IPS-20b (cell line): ENCODE data around the gene MFAP5.

Experiments
- H3K27ac ChIP-seq: one replicate; pipeline ENCODE4 v1.5.1; 2013; ENCODE audit warnings: low read length
- H3K27me3 ChIP-seq: 2 replicates; pipeline ENCODE4 v1.6.1; 2013; ENCODE audit warnings: mild to moderate bottlenecking, low read length, inconsistent platforms; ENCODE audit not compliant: insufficient read depth
- H3K36me3 ChIP-seq: 2 replicates; pipeline ENCODE4 v1.6.1; 2013; ENCODE audit warnings: low read depth, mild to moderate bottlenecking, inconsistent platforms, low read length, moderate library complexity; ENCODE audit not compliant: insufficient read depth
- H3K4me1 ChIP-seq: 2 replicates; pipeline ENCODE4 v1.6.1; 2013; ENCODE audit warnings: mild to moderate bottlenecking, control low read depth, inconsistent platforms, low read length, moderate library complexity; ENCODE audit not compliant: insufficient read depth
- H3K4me3 ChIP-seq: 2 replicates; pipeline ENCODE4 v1.5.1; 2013; ENCODE audit warnings: mild to moderate bottlenecking, low read length, inconsistent platforms
- H3K9ac ChIP-seq: 2 replicates; pipeline ENCODE4 v1.6.1; 2013; ENCODE audit warnings: low read depth, mild to moderate bottlenecking, inconsistent platforms, low read length, moderate library complexity
- H3K9me3 ChIP-seq: 2 replicates; pipeline ENCODE4 v1.6.1; 2013; ENCODE audit warnings: mild to moderate bottlenecking, low read depth, low read length, inconsistent platforms; ENCODE audit not compliant: insufficient read depth

MFAP5 gene

DNA sequence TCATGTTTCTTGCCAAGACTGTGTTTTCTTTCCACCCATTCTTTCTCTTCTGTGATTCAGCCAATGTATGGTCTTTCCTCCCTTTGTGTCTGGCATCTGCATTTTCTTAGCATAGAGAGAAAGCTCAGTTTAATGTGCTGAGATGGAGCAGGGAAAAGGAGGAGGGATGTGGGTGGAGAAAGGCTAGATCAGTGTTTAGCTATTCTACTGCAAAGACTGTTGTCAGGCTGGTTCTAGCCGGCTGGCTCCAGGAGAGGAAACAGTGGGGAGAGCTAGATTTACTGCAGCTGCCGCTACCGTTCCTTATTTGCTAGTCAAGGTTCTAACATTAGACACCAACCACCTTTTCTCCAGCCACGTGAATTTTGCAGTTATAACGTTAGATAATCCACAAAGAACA lies 29.9 kb upstream of the MFAP5 start:
- Histone ChIP-seq H3K9me3 (no peaks in the 10 kb centered on the region), H3K27ac (peak overlapping the region; percentile 93), H3K9ac (peak overlapping the region; percentile 80), H3K4me1 (peaks cover 48% of the 10 kb centered on the region), H3K27me3 (no peaks in the 10 kb centered on the region), H3K4me3 (peak overlapping the region; percentile 26), H3K36me3 (no peaks in the 10 kb centered on the region)

DNA sequence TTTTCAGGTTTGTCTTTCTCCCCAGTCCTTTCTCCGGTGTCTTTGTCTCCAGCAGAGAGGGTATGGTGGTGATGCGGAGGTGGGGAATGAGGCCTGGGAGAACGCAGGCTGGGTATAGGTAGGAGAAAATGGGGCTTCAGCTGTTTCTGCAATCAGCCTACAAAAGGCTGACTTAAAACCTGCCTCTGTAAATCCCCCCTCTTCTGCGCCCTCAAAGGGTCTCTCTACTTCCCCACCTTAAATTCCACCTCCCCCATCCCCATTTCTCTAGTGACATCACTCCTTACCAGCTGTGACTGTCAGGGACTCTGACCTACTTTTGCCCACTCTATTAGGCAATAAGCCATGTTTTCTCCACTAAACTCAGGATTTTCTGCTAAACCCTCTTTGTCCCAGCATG lies 27.1 kb upstream of the MFAP5 start:
- H3K9ac ChIP-seq, result peak overlapping the region; percentile 72; the same call in 1 of the 2 replicates

DNA sequence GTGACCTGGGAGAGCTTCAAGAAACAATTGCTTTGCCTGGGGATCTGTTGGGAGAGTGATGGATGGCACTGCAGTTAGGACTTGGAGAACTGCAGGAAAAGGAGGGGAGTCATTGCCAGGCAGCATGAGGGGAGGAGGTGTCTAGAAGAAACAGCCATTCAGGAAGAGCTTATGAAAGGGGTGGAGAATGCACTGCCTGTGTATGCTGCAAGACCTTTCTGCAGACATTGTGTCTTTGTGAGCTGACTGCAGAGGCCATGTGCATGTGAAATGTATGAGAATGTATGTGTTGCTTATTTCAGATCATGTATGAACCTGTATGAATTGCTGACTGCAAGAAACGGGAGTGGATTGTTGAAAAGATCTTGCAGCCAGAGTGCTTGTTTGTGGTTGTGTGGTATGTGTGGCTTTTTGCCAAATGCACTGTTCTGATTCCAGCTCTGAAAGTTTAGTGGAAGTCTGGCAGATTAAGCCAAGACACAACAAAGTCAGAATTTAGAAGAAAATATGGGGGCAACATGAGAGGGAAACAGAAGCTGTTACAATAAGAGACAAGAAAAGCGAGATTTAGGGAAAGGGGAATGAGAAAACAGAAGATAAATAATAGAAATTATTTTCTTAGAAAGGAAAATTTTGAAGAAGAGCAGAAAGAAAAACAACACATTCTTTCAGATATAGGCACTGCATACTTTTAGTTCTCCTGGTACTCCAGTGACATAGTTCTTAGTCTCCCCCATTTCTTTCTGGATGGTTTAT lies 25.4 kb upstream of the MFAP5 start:
- Histone ChIP-seq H3K9me3 (no peaks in the 10 kb centered on the region), H3K9ac (peak overlapping the region; percentile 9; the same call in 1 of the 2 replicates), H3K27ac (no peak overlapping the region), H3K27me3 (no peaks in the 10 kb centered on the region), H3K4me1 (peaks cover 42% of the 10 kb centered on the region), H3K4me3 (no peak overlapping the region), H3K36me3 (no peaks in the 10 kb centered on the region)

More for the DNA sequence above, 27.1 kb upstream of the MFAP5 start:
- peaks cover 43% of the 10 kb centered on the region for H3K4me1 ChIP-seq
- H3K9me3 ChIP-seq, result no peaks in the 10 kb centered on the region
- H3K27ac ChIP-seq, result peak overlapping the region; percentile 32
- no peak overlapping the region for H3K4me3 ChIP-seq
- no peaks in the 10 kb centered on the region for H3K27me3 ChIP-seq
- no peaks in the 10 kb centered on the region for H3K36me3 ChIP-seq

DNA sequence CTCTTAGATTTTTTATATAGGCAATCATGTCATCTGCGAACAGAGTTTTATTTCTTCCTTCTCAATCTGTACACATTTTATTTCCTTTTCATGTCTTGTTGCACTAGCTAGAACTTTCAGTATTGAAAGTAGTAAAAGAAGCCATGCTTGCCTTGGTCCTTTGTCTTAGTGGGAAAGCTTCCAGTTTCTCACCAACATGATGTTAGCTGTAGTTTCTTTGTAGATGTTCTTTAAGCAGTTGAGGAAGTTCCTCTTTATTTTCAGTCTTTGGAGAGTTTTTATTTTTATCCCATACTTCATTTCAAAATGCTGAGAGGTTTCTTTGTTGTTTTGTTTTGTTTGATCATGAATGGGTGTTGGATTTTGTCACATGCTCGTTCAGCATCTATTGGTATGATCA lies 22.4 kb upstream of the MFAP5 start:
- H3K9me3 ChIP-seq, result no peaks in the 10 kb centered on the region
- no peak overlapping the region for H3K27ac ChIP-seq
- H3K36me3 ChIP-seq, result no peaks in the 10 kb centered on the region
- H3K4me3 ChIP-seq, result no peak overlapping the region
- H3K27me3 ChIP-seq, result no peaks in the 10 kb centered on the region
- H3K4me1 ChIP-seq, result peaks cover 39% of the 10 kb centered on the region
- H3K9ac ChIP-seq, result no peak overlapping the region

- Histone ChIP-seq H3K4me1 (peaks cover 15% of the 10 kb centered on the region; the same call in 1 of the 2 replicates), H3K27me3 (no peaks in the 10 kb centered on the region), H3K36me3 (no peaks in the 10 kb centered on the region), H3K27ac (no peak overlapping the region), H3K9ac (peak overlapping the region; percentile 24; the same call in 1 of the 2 replicates), H3K4me3 (peak overlapping the region; percentile 11; the same call in 1 of the 2 replicates), H3K9me3 (no peaks in the 10 kb centered on the region)
These were observed 18.7 kb upstream of the MFAP5 start for GRCh38 chr12:8681129-8681884.

DNA sequence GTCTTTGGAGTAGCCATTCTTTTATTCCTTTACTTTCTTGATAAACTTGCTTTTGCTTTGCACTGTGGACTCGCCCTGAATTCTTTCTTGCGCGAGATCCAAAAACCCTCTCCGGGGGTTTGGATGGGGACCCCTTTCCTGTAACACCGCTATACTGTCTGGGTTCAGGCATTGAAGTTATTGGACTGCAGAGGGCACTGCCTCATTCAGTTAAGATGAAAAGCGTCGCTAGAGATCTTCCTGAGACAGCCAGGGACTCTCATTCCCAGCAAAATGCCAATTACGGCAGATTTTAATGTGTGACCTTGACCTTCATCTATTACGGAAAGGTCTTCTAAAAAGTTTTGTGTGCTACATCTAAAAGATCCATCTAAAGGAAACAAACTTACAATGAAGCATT lies 17.9 kb upstream of the MFAP5 start:
- Histone ChIP-seq H3K27me3 (no peaks in the 10 kb centered on the region), H3K27ac (no peak overlapping the region), H3K36me3 (no peaks in the 10 kb centered on the region), H3K9me3 (no peaks in the 10 kb centered on the region), H3K9ac (no peak overlapping the region), H3K4me3 (no peak overlapping the region), H3K4me1 (peaks cover 15% of the 10 kb centered on the region; the same call in 1 of the 2 replicates)

DNA sequence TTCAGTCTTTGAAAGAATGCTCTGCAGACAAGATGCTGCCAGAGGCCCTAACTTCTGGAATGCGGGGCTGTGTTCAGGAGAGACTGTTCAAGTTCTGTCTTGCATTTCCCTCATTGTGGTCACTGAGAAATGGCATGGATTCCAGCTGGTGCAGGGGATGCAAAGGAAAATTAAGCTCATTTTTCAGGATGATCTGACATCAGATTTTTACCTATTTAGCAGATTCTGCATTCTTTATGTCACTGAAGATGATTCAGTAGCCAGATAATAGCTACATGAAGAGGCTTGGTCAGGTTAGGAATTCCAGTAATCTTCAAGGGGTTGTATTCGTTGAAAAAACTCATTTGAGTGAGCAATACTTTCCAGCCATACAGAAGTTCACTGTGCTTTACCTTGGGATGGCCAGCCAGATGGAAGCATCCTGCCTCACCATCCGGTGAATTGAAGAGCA lies 16.1 kb upstream of the MFAP5 start:
- Histone ChIP-seq H3K9me3 (no peaks in the 10 kb centered on the region), H3K36me3 (no peaks in the 10 kb centered on the region), H3K27me3 (no peaks in the 10 kb centered on the region), H3K4me1 (peaks cover 15% of the 10 kb centered on the region; the same call in 1 of the 2 replicates), H3K9ac (no peak overlapping the region), H3K27ac (no peak overlapping the region), H3K4me3 (no peak overlapping the region)

DNA sequence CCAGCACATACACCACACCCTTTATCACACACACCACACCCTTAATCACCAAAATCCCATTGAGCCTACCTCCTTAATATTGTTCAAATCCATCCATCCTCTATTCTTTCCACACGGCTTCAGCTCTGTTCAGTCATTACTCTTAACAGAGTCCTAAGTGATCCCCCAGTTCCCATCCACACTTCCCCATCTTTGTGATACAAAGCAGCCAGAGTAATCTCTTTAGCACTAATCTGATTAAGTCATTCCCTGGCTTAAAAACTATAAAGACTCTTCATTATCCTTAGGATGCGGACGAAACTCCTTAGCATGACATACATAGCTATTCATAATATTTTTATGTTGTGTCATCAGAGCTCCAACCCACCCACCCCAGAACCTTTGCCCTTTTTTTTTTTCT lies 14.7 kb upstream of the MFAP5 start:
- Histone ChIP-seq H3K9me3 (no peaks in the 10 kb centered on the region), H3K9ac (no peak overlapping the region), H3K27me3 (no peaks in the 10 kb centered on the region), H3K4me1 (peaks cover 15% of the 10 kb centered on the region; the same call in 1 of the 2 replicates), H3K27ac (no peak overlapping the region), H3K4me3 (no peak overlapping the region), H3K36me3 (no peaks in the 10 kb centered on the region)

- Histone ChIP-seq H3K27ac (no peak overlapping the region), H3K9ac (no peak overlapping the region), H3K4me3 (no peak overlapping the region), H3K36me3 (no peaks in the 10 kb centered on the region), H3K4me1 (peaks cover 12% of the 10 kb centered on the region; the same call in 1 of the 2 replicates), H3K9me3 (no peaks in the 10 kb centered on the region), H3K27me3 (no peaks in the 10 kb centered on the region)
These were observed 14.0 kb upstream of the MFAP5 start for GRCh38 chr12:8676651-8677050.

DNA sequence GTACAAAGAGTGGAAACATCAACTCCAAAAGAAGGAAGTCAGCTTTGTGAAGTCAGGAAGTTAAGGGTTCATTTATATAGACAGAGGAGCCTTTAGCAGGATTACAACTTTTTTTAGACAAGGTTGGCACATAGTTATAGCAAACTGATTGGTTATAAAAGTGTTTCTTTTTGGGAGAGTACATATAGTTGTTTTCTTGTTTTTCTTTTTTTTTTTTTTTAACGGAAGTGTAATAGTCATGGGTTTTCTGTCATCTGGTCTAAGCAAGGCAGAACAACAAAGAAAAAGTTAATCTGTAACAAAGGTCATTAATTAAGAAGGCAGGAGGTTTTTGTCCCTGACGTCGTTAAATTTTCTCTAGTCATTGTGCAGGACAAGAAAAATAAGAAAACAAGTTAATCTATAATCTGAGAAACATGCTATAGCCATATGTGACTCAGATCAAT lies 13.0 kb upstream of the MFAP5 start:
- H3K9me3 ChIP-seq, result no peaks in the 10 kb centered on the region
- H3K36me3 ChIP-seq, result no peaks in the 10 kb centered on the region
- H3K4me1 ChIP-seq, result peaks cover 2% of the 10 kb centered on the region; the same call in 1 of the 2 replicates
- H3K9ac ChIP-seq, result no peak overlapping the region
- no peak overlapping the region for H3K27ac ChIP-seq
- no peaks in the 10 kb centered on the region for H3K27me3 ChIP-seq
- no peak overlapping the region for H3K4me3 ChIP-seq

GRCh38 chr12:8672381-8672780 lies 9.8 kb upstream of the MFAP5 start:
- H3K4me3 ChIP-seq, result no peak overlapping the region
- H3K9me3 ChIP-seq, result no peaks in the 10 kb centered on the region
- H3K4me1 ChIP-seq, result no peaks in the 10 kb centered on the region

More at GRCh38 chr12:8672381-8672780, 9.8 kb upstream of the MFAP5 start:
- H3K27me3 ChIP-seq, result no peaks in the 10 kb centered on the region
- no peaks in the 10 kb centered on the region for H3K36me3 ChIP-seq
- no peak overlapping the region for H3K9ac ChIP-seq
- no peak overlapping the region for H3K27ac ChIP-seq
